GM23338 (cell line): ENCODE measurements around the gene CHMP1B. TPM values are rescaled to one million over a fixed set of nuclear protein-coding genes. Genes with fewer than 3 reads are reported as not detected.

ENCODE experiments used
- CREB1 ChIP-seq: fragments of 250-450 bp; sonication (Bioruptor Pico); IDR thresholded peaks from 2 replicates; pipeline ENCODE4 v1.5.0; 2020; ENCODE audit warnings: low read depth, mild to moderate bottlenecking, moderate library complexity
- CTCF ChIP-seq, 2 experiments: fragments of 200-600 bp in 1 of 2; sonication (generic) in 1 of 2; conservative IDR thresholded peaks; 2 replicates each; pipeline versions ENCODE4 v1.5.1 to v1.6.1; 2016 to 2017; ENCODE audit warnings: antibody characterized with exemption in 2 of 2, low read depth in 2 of 2, mild to moderate bottlenecking in 2 of 2, moderate library complexity in 1 of 2
- ETS1 ChIP-seq: IDR thresholded peaks from 2 replicates; pipeline ENCODE4 v1.6.1; 2016; ENCODE audit warnings: antibody characterized with exemption
- EZH2phosphoT487 ChIP-seq: fragments of 200-600 bp; sonication (generic); IDR thresholded peaks from one replicate; pipeline ENCODE4 v1.8.1; 2018; ENCODE audit warnings: antibody characterized with exemption; ENCODE audit not compliant: unreplicated experiment
- NANOG ChIP-seq: IDR thresholded peaks from 2 replicates; pipeline ENCODE4 v1.6.1; 2016; ENCODE audit warnings: antibody characterized with exemption, borderline replicate concordance
- POLR2AphosphoS5 ChIP-seq: IDR thresholded peaks from 2 replicates; pipeline ENCODE4 v1.6.1; 2016; ENCODE audit warnings: antibody characterized with exemption, low read depth
- STAT1 ChIP-seq: IDR thresholded peaks from one replicate; pipeline ENCODE4 v1.6.1; 2016; ENCODE audit warnings: antibody characterized with exemption; ENCODE audit not compliant: unreplicated experiment
- ZNF114 ChIP-seq: fragments of 250-450 bp; sonication (Bioruptor Pico); IDR thresholded peaks from 2 replicates; pipeline ENCODE4 v1.5.0; 2020; ENCODE audit warnings: mild to moderate bottlenecking, moderate library complexity
- ZNF331 ChIP-seq: fragments of 250-450 bp; sonication (Bioruptor Pico); IDR thresholded peaks from 2 replicates; pipeline ENCODE4 v1.5.0; 2020; ENCODE audit warnings: low read depth, mild to moderate bottlenecking, moderate library complexity
- ZNF462 ChIP-seq: fragments of 250-450 bp; sonication (Bioruptor Pico); IDR thresholded peaks from 2 replicates; pipeline ENCODE4 v1.5.0; 2020; ENCODE audit warnings: mild to moderate bottlenecking, moderate library complexity
- polyA plus RNA-seq: library from polyadenylated mRNA; unstranded; fragments of >200 nt; fragmentation: Nextera tagmentation; extraction: Ambion mirVana; gene quantifications from 2 replicates; pipeline ENCODE4 v1.2.1, GENCODE V29; 2016
- total RNA-seq: library from RNA; depleted of rRNA; stranded (reverse); fragments of >200 nt; shearing (Covaris generic); gene quantifications from 2 replicates; pipeline ENCODE4 v1.2.3, GENCODE V29; 2014

CHMP1B gene
- total and polyA plus RNA-seq, 2 experiments from 2014 or later = 41.8 to 52.1 TPM

- TF ChIP-seq ZNF462 (CRISPR knock-in tag) (no peak), CTCF (conservative IDR thresholded peaks at IDR 0.05; ENCODE audit: low read depth in 2 of 2) (no peak), EZH2phosphoT487 (no peak), ZNF331 (CRISPR knock-in tag) (no peak), CREB1 (CRISPR knock-in tag) (no peak), ETS1 (no peak), NANOG (no peak), ZNF114 (no peak), STAT1 (no peak), POLR2AphosphoS5 (no peak)
Observed at GRCh38 chr18:11880586-11881304, 29.5 kb downstream of the CHMP1B start (continued).
